Endothelial cell of umbilical vein (primary cell): ENCODE results near the gene RHOB.

Experiments
- EZH2 ChIP-seq: IDR thresholded peaks from 2 replicates; pipeline ENCODE4 v1.6.1; 2012; ENCODE audit warnings: borderline replicate concordance, low read depth, mild to moderate bottlenecking, moderate library complexity, low read length, inconsistent platforms; ENCODE audit not compliant: severe bottlenecking
- POLR2AphosphoS5 ChIP-seq: IDR thresholded peaks from 2 replicates; pipeline ENCODE4 v1.6.1; 2012; ENCODE audit warnings: low read depth, mild to moderate bottlenecking, control low read depth, low read length, moderate library complexity; ENCODE audit not compliant: insufficient read depth
- TF ChIP-seq, protein P1 (sequence below), 2 donors: IDR thresholded peaks; 1 replicate in 1 of 2; 2 replicates in 1 of 2; pipeline ENCODE4 v1.5.1; 2011; ENCODE audit warnings: low read length in 2 of 2, mild to moderate bottlenecking in 2 of 2, moderate library complexity in 2 of 2, control low read depth in 1 of 2, inconsistent platforms in 1 of 2, low read depth in 1 of 2; ENCODE audit not compliant: insufficient read depth in 1 of 2; ENCODE audit errors: extremely low read depth in 1 of 2

GRCh38 chr2:20480913-20481312 is 34.0 kb downstream of the RHOB start:
- TF ChIP-seq POLR2AphosphoS5 (no peak), EZH2 (no peak)
- TF ChIP-seq, protein P1, sequence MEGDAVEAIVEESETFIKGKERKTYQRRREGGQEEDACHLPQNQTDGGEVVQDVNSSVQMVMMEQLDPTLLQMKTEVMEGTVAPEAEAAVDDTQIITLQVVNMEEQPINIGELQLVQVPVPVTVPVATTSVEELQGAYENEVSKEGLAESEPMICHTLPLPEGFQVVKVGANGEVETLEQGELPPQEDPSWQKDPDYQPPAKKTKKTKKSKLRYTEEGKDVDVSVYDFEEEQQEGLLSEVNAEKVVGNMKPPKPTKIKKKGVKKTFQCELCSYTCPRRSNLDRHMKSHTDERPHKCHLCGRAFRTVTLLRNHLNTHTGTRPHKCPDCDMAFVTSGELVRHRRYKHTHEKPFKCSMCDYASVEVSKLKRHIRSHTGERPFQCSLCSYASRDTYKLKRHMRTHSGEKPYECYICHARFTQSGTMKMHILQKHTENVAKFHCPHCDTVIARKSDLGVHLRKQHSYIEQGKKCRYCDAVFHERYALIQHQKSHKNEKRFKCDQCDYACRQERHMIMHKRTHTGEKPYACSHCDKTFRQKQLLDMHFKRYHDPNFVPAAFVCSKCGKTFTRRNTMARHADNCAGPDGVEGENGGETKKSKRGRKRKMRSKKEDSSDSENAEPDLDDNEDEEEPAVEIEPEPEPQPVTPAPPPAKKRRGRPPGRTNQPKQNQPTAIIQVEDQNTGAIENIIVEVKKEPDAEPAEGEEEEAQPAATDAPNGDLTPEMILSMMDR (IDR thresholded peaks at IDR 0.05; ENCODE audit: extremely low read depth in 1 of 2, insufficient read depth in 1 of 2, low read depth in 1 of 2, low read length in 2 of 2) = no peak
